Neutrophil (primary cell): Measurements from ENCODE around the gene FRS2.

ENCODE experiments used
- H3K27ac ChIP-seq: fragments of 200-600 bp; sonication (generic); 2 replicates; pipeline ENCODE4 v1.5.1; 2016; ENCODE audit warnings: mild to moderate bottlenecking, moderate library complexity
- H3K27me3 ChIP-seq: fragments of 200-600 bp; sonication (generic); 2 replicates; pipeline ENCODE4 v1.6.0; 2016; ENCODE audit warnings: mild to moderate bottlenecking
- H3K36me3 ChIP-seq: fragments of 200-600 bp; sonication (generic); 2 replicates; pipeline ENCODE4 v1.5.1; 2017
- H3K4me1 ChIP-seq, 2 experiments: fragments of 200-600 bp in 1 of 2; sonication (generic) in 1 of 2; 1 replicate in 1 of 2; 2 replicates in 1 of 2; pipeline versions ENCODE4 v1.5.1 to v1.6.1; 2013 to 2016; ENCODE audit warnings: low read depth in 1 of 2, low read length in 1 of 2, mild to moderate bottlenecking in 1 of 2, moderate library complexity in 1 of 2; ENCODE audit not compliant: control insufficient read depth in 1 of 2, insufficient read depth in 1 of 2
- H3K4me3 ChIP-seq, 2 experiments: fragments of 200-600 bp in 1 of 2; sonication (generic) in 1 of 2; 1 replicate in 1 of 2; 2 replicates in 1 of 2; pipeline ENCODE4 v1.5.1; 2013 to 2016; ENCODE audit warnings: low read depth in 1 of 2, low read length in 1 of 2, mild to moderate bottlenecking in 1 of 2, moderate library complexity in 1 of 2
- H3K9me3 ChIP-seq: fragments of 200-600 bp; sonication (generic); 2 replicates; pipeline ENCODE4 v1.5.1; 2016
- CTCF ChIP-seq: fragments of 200-600 bp; sonication (generic); IDR thresholded peaks from 2 replicates; pipeline ENCODE4 v1.5.1; 2016; ENCODE audit warnings: antibody characterized with exemption

FRS2 gene

GRCh38 chr12:69585189-69586062, 115.2 kb downstream of the FRS2 start, which contains the start of gene CCT2:
CCT2 (plus strand) TSS chr12:69585459; CDS start chr12:69585522, 63 bp downstream.
- TF ChIP-seq CTCF = peak; percentile 16
- H3K4me3 ChIP-seq = peak within 1 kb of the TSS; percentile 90 to 98

DNA sequence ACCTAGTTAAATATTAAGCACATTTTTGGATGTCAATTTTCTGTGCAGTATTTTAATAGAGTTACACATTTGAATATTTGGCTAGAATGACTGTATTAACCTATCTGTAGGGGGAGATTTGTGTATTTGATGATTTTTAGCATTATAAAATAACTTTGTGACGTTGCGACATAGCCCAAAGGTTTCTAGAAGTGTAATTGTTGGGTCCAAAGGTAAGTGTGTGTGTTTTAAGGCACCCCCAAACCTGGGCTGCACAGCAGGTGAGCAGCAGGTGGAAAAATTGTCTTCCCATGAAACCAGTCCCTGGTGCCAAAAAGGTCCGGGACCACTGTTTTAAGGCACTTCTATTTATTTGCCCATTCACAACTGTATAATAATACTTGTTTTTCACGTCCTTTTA, 118.3 kb downstream of the FRS2 start:
- Histone ChIP-seq H3K4me1 (peaks cover 9% of the 10 kb centered on the region in 2 experiments), H3K27ac (no peak overlapping the region), H3K9me3 (no peaks in the 10 kb centered on the region), H3K27me3 (no peaks in the 10 kb centered on the region), H3K4me3 (no peak overlapping the region), H3K36me3 (peaks cover 27% of the 10 kb centered on the region)
- no peak for TF ChIP-seq CTCF

More at GRCh38 chr12:69585189-69586062, 115.2 kb downstream of the FRS2 start, which contains the start of gene CCT2:
- no peaks in the 10 kb centered on the region for H3K9me3 ChIP-seq
- peak within 1 kb of the TSS; percentile 76 for H3K27ac ChIP-seq
- H3K36me3 ChIP-seq = peaks cover 7% of the 10 kb centered on the region
- no peaks in the 10 kb centered on the region for H3K27me3 ChIP-seq
- H3K4me1 ChIP-seq = peaks cover 9% of the 10 kb centered on the region in 2 experiments

- no peak for TF ChIP-seq CTCF
- no peak overlapping the region for H3K4me3 ChIP-seq
- H3K27me3 ChIP-seq = no peaks in the 10 kb centered on the region
- no peaks in the 10 kb centered on the region for H3K9me3 ChIP-seq
- peaks cover 9% of the 10 kb centered on the region in 2 experiments for H3K4me1 ChIP-seq
- no peak overlapping the region for H3K27ac ChIP-seq
- H3K36me3 ChIP-seq = peaks cover 32% of the 10 kb centered on the region
Measured at GRCh38 chr12:69589082-69589481, 118.9 kb downstream of the FRS2 start.

GRCh38 chr12:69595689-69596088, 125.5 kb downstream of the FRS2 start:
- Histone ChIP-seq H3K36me3 (peaks cover 73% of the 10 kb centered on the region), H3K4me3 (no peak overlapping the region), H3K4me1 (no peaks in the 10 kb centered on the region), H3K9me3 (no peaks in the 10 kb centered on the region), H3K27ac (no peak overlapping the region), H3K27me3 (no peaks in the 10 kb centered on the region)
- TF ChIP-seq CTCF = no peak

DNA sequence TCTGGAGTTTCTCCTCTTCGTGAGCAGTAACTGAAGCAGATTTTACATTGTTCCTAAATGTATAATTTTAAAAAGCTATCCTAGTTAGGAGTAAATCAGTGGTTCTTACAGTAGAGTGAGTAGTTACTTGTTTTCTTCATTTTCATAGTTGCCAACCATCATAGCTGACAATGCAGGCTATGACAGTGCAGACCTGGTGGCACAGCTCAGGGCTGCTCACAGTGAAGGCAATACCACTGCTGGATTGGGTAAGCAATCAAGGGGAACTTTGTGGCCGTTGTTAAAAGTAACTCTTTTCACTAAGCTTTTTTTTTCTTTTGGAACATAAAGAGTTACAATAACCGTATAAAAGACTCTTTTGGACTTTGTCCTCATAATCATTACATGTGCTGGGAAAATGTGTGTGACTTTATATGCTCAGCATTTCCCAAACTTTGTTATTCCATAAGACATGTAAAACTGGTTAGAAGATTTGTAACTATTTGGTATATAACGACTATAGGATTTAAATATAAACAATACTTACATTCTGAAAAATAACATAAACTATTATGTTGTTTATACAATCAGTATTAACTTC, 128.1 kb downstream of the FRS2 start:
- Histone ChIP-seq H3K27me3 (no peaks in the 10 kb centered on the region), H3K27ac (no peak overlapping the region), H3K9me3 (no peaks in the 10 kb centered on the region), H3K4me3 (no peak overlapping the region), H3K4me1 (no peaks in the 10 kb centered on the region), H3K36me3 (peaks cover 67% of the 10 kb centered on the region)
- no peak for TF ChIP-seq CTCF
